GM23338 (cell line): Measurements from ENCODE around the gene GPC6. TPM values are rescaled to one million over a fixed set of nuclear protein-coding genes. Genes with fewer than 3 reads are reported as not detected.

ENCODE experiments used
- ATAC-seq: fragments of 200-7000 bp; cut with Tn5 transposase; 3 replicates; pipeline ENCODE4 v1.9.1; 2020
- DNase-seq: peaks from one replicate; pipeline ENCODE4 v3.0.0-alpha.2; 2015; ENCODE audit warnings: low spot score
- H2AFZ ChIP-seq: fragments of 200-600 bp; sonication (generic); 2 replicates; pipeline ENCODE4 v1.8.0; 2016; ENCODE audit warnings: antibody characterized with exemption, mild to moderate bottlenecking, moderate library complexity
- H3F3A ChIP-seq: fragments of 200-600 bp; sonication (generic); replicated peaks from 2 replicates; pipeline ENCODE4 v1.8.0; 2017; ENCODE audit warnings: antibody characterized with exemption, mixed run types, low read depth
- H3K27ac ChIP-seq: fragments of 200-600 bp; sonication (generic); 2 replicates; pipeline ENCODE4 v1.6.1; 2016; ENCODE audit warnings: low read depth
- H3K27me3 ChIP-seq: fragments of 200-600 bp; sonication (generic); 2 replicates; pipeline ENCODE4 v1.8.0; 2016; ENCODE audit warnings: mild to moderate bottlenecking, mixed run types, moderate library complexity; ENCODE audit not compliant: insufficient read depth
- H3K36me3 ChIP-seq: fragments of 200-600 bp; sonication (generic); 2 replicates; pipeline ENCODE4 v1.8.0; 2016; ENCODE audit warnings: mild to moderate bottlenecking; ENCODE audit not compliant: insufficient read depth
- H3K4me1 ChIP-seq: fragments of 200-600 bp; sonication (generic); 2 replicates; pipeline ENCODE4 v1.8.0; 2016; ENCODE audit warnings: mild to moderate bottlenecking, moderate library complexity; ENCODE audit not compliant: insufficient read depth
- H3K4me2 ChIP-seq: fragments of 200-600 bp; sonication (generic); 2 replicates; pipeline ENCODE4 v1.7.1; 2017; ENCODE audit warnings: mixed run types
- H3K4me3 ChIP-seq: fragments of 200-600 bp; sonication (generic); 2 replicates; pipeline ENCODE4 v1.6.1; 2016; ENCODE audit warnings: mixed run types
- H3K79me2 ChIP-seq: fragments of 200-600 bp; sonication (generic); replicated peaks from 2 replicates; pipeline ENCODE4 v1.8.0; 2017; ENCODE audit warnings: mild to moderate bottlenecking; ENCODE audit not compliant: insufficient read depth
- H3K9me2 ChIP-seq: fragments of 200-600 bp; sonication (generic); 2 replicates; pipeline ENCODE4 v1.8.0; 2017; ENCODE audit not compliant: insufficient read depth
- H4K20me1 ChIP-seq: fragments of 200-600 bp; sonication (generic); replicated peaks from 2 replicates; pipeline ENCODE4 v1.8.0; 2017; ENCODE audit warnings: mild to moderate bottlenecking; ENCODE audit not compliant: insufficient read depth
- H3K27ac Mint-ChIP-seq: 2 replicates; pipeline ENCODE4 v1.8.0; 2020; ENCODE audit warnings: inconsistent platforms, mild to moderate bottlenecking, moderate library complexity, mixed read lengths
- H3K27me3 Mint-ChIP-seq: 3 replicates; pipeline ENCODE4 v1.8.0; 2022; ENCODE audit warnings: low read depth, mild to moderate bottlenecking, moderate library complexity, mixed read lengths, inconsistent platforms; ENCODE audit not compliant: insufficient read depth, poor library complexity
- H3K36me3 Mint-ChIP-seq: 3 replicates; pipeline ENCODE4 v1.8.0; 2021; ENCODE audit warnings: low read depth, mild to moderate bottlenecking, inconsistent platforms, moderate library complexity, mixed read lengths
- H3K4me1 Mint-ChIP-seq: 3 replicates; pipeline ENCODE4 v1.8.0; 2020; ENCODE audit warnings: mild to moderate bottlenecking, inconsistent platforms, mixed read lengths
- H3K4me3 Mint-ChIP-seq: 3 replicates; pipeline ENCODE4 v1.8.0; 2021; ENCODE audit warnings: moderate library complexity, mild to moderate bottlenecking, inconsistent platforms, mixed read lengths
- H3K9me3 Mint-ChIP-seq: 3 replicates; pipeline ENCODE4 v1.8.0; 2020; ENCODE audit warnings: moderate library complexity, mild to moderate bottlenecking, inconsistent platforms, mixed read lengths
- CREB1 ChIP-seq: fragments of 250-450 bp; sonication (Bioruptor Pico); IDR thresholded peaks from 2 replicates; pipeline ENCODE4 v1.5.0; 2020; ENCODE audit warnings: low read depth, mild to moderate bottlenecking, moderate library complexity
- EZH2 ChIP-seq: fragments of 200-600 bp; sonication (generic); IDR thresholded peaks from one replicate; pipeline ENCODE4 v1.8.0; 2017; ENCODE audit warnings: antibody characterized with exemption, mild to moderate bottlenecking, low read depth; ENCODE audit not compliant: unreplicated experiment
- EZH2phosphoT487 ChIP-seq: fragments of 200-600 bp; sonication (generic); IDR thresholded peaks from one replicate; pipeline ENCODE4 v1.8.1; 2018; ENCODE audit warnings: antibody characterized with exemption; ENCODE audit not compliant: unreplicated experiment
- JUNB ChIP-seq: IDR thresholded peaks from one replicate; pipeline ENCODE4 v1.6.1; 2016; ENCODE audit warnings: antibody characterized with exemption; ENCODE audit not compliant: unreplicated experiment
- NANOG ChIP-seq: IDR thresholded peaks from 2 replicates; pipeline ENCODE4 v1.6.1; 2016; ENCODE audit warnings: antibody characterized with exemption, borderline replicate concordance
- POLR2AphosphoS5 ChIP-seq: IDR thresholded peaks from 2 replicates; pipeline ENCODE4 v1.6.1; 2016; ENCODE audit warnings: antibody characterized with exemption, low read depth
- STAT1 ChIP-seq: IDR thresholded peaks from one replicate; pipeline ENCODE4 v1.6.1; 2016; ENCODE audit warnings: antibody characterized with exemption; ENCODE audit not compliant: unreplicated experiment
- ZNF114 ChIP-seq: fragments of 250-450 bp; sonication (Bioruptor Pico); IDR thresholded peaks from 2 replicates; pipeline ENCODE4 v1.5.0; 2020; ENCODE audit warnings: mild to moderate bottlenecking, moderate library complexity
- polyA plus RNA-seq: library from polyadenylated mRNA; unstranded; fragments of >200 nt; fragmentation: Nextera tagmentation; extraction: Ambion mirVana; gene quantifications from 2 replicates; pipeline ENCODE4 v1.2.1, GENCODE V29; 2016
- total RNA-seq: library from RNA; depleted of rRNA; stranded (reverse); fragments of >200 nt; shearing (Covaris generic); gene quantifications from 2 replicates; pipeline ENCODE4 v1.2.3, GENCODE V29; 2014
- TF ChIP-seq, protein P1 (sequence below): fragments of 250-450 bp; sonication (Bioruptor Pico); IDR thresholded peaks from 2 replicates; pipeline ENCODE4 v1.5.0; 2020; ENCODE audit warnings: mild to moderate bottlenecking, moderate library complexity
- TF ChIP-seq, protein P2 (sequence below): IDR thresholded peaks from one replicate; pipeline ENCODE4 v1.6.1; 2018; ENCODE audit warnings: antibody characterized with exemption; ENCODE audit not compliant: unreplicated experiment
- TF ChIP-seq, protein P3 (sequence below): IDR thresholded peaks from 2 replicates; pipeline ENCODE4 v1.6.1; 2016; ENCODE audit warnings: antibody characterized with exemption
- TF ChIP-seq, protein P4 (sequence below), 2 experiments: fragments of 200-600 bp in 1 of 2; sonication (generic) in 1 of 2; conservative IDR thresholded peaks; 2 replicates each; pipeline versions ENCODE4 v1.5.1 to v1.6.1; 2016 to 2017; ENCODE audit warnings: antibody characterized with exemption in 2 of 2, low read depth in 2 of 2, mild to moderate bottlenecking in 2 of 2, moderate library complexity in 1 of 2

The GPC6 gene
- total and polyA plus RNA-seq, 2 experiments from 2014 or later = 6.4 to 28.6 TPM

DNA sequence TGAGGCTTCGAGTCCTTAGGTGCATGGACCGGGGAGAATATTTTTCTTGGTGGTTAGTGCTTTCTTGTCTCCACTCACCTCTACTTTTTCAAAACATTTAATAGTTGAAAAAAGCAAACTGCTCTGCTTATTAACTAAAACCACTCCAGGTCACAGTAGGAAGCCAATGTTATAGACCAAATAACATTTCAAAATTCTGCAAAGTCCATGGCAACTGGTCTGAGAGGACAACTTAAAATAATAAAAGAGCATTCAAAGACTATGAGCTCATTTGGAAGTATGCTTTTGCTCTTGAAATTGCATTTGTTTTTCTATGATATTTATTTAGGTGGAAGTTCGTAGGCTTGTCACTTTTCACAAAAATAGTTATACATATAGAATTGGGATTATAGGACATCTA is 769.9 kb downstream of the GPC6 start:
- H3F3A ChIP-seq = no peaks in the 10 kb centered on the region
- no peak overlapping the region for H3K27ac ChIP-seq
- no peaks in the 10 kb centered on the region for H3K4me1 ChIP-seq
- no peak for ATAC-seq
- no peak overlapping the region for H3K27ac Mint-ChIP-seq
- peaks cover under 1% of the 10 kb centered on the region; the same call in 1 of the 3 replicates for H3K4me1 Mint-ChIP-seq
- no peak overlapping the region for H3K4me3 Mint-ChIP-seq
- H3K27me3 Mint-ChIP-seq = peaks cover 4% of the 10 kb centered on the region
- no peaks in the 10 kb centered on the region for H3K9me2 ChIP-seq
- no peak overlapping the region for H2AFZ ChIP-seq
- no peak overlapping the region for H3K4me3 ChIP-seq
- H4K20me1 ChIP-seq = no peaks in the 10 kb centered on the region
- no peak for DNase-seq
- TF ChIP-seq CREB1 (CRISPR knock-in tag) = no peak
- no peak for TF ChIP-seq STAT1
- TF ChIP-seq NANOG = no peak
- TF ChIP-seq EZH2phosphoT487 = no peak
- TF ChIP-seq JUNB = no peak
- TF ChIP-seq, protein P1, sequence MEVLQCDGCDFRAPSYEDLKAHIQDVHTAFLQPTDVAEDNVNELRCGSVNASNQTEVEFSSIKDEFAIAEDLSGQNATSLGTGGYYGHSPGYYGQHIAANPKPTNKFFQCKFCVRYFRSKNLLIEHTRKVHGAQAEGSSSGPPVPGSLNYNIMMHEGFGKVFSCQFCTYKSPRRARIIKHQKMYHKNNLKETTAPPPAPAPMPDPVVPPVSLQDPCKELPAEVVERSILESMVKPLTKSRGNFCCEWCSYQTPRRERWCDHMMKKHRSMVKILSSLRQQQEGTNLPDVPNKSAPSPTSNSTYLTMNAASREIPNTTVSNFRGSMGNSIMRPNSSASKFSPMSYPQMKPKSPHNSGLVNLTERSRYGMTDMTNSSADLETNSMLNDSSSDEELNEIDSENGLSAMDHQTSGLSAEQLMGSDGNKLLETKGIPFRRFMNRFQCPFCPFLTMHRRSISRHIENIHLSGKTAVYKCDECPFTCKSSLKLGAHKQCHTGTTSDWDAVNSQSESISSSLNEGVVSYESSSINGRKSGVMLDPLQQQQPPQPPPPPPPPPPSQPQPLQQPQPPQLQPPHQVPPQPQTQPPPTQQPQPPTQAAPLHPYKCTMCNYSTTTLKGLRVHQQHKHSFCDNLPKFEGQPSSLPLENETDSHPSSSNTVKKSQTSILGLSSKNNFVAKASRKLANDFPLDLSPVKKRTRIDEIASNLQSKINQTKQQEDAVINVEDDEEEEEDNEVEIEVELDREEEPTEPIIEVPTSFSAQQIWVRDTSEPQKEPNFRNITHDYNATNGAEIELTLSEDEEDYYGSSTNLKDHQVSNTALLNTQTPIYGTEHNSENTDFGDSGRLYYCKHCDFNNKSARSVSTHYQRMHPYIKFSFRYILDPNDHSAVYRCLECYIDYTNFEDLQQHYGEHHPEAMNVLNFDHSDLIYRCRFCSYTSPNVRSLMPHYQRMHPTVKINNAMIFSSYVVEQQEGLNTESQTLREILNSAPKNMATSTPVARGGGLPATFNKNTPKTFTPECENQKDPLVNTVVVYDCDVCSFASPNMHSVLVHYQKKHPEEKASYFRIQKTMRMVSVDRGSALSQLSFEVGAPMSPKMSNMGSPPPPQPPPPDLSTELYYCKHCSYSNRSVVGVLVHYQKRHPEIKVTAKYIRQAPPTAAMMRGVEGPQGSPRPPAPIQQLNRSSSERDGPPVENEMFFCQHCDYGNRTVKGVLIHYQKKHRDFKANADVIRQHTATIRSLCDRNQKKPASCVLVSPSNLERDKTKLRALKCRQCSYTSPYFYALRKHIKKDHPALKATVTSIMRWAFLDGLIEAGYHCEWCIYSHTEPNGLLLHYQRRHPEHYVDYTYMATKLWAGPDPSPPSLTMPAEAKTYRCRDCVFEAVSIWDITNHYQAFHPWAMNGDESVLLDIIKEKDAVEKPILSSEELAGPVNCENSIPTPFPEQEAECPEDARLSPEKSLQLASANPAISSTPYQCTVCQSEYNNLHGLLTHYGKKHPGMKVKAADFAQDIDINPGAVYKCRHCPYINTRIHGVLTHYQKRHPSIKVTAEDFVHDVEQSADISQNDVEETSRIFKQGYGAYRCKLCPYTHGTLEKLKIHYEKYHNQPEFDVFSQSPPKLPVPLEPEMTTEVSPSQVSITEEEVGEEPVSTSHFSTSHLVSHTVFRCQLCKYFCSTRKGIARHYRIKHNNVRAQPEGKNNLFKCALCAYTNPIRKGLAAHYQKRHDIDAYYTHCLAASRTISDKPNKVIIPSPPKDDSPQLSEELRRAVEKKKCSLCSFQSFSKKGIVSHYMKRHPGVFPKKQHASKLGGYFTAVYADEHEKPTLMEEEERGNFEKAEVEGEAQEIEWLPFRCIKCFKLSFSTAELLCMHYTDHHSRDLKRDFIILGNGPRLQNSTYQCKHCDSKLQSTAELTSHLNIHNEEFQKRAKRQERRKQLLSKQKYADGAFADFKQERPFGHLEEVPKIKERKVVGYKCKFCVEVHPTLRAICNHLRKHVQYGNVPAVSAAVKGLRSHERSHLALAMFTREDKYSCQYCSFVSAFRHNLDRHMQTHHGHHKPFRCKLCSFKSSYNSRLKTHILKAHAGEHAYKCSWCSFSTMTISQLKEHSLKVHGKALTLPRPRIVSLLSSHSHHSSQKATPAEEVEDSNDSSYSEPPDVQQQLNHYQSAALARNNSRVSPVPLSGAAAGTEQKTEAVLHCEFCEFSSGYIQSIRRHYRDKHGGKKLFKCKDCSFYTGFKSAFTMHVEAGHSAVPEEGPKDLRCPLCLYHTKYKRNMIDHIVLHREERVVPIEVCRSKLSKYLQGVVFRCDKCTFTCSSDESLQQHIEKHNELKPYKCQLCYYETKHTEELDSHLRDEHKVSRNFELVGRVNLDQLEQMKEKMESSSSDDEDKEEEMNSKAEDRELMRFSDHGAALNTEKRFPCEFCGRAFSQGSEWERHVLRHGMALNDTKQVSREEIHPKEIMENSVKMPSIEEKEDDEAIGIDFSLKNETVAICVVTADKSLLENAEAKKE = no peak
- TF ChIP-seq ZNF114 (CRISPR knock-in tag) = no peak
- no peak for TF ChIP-seq POLR2AphosphoS5
- TF ChIP-seq, protein P2, sequence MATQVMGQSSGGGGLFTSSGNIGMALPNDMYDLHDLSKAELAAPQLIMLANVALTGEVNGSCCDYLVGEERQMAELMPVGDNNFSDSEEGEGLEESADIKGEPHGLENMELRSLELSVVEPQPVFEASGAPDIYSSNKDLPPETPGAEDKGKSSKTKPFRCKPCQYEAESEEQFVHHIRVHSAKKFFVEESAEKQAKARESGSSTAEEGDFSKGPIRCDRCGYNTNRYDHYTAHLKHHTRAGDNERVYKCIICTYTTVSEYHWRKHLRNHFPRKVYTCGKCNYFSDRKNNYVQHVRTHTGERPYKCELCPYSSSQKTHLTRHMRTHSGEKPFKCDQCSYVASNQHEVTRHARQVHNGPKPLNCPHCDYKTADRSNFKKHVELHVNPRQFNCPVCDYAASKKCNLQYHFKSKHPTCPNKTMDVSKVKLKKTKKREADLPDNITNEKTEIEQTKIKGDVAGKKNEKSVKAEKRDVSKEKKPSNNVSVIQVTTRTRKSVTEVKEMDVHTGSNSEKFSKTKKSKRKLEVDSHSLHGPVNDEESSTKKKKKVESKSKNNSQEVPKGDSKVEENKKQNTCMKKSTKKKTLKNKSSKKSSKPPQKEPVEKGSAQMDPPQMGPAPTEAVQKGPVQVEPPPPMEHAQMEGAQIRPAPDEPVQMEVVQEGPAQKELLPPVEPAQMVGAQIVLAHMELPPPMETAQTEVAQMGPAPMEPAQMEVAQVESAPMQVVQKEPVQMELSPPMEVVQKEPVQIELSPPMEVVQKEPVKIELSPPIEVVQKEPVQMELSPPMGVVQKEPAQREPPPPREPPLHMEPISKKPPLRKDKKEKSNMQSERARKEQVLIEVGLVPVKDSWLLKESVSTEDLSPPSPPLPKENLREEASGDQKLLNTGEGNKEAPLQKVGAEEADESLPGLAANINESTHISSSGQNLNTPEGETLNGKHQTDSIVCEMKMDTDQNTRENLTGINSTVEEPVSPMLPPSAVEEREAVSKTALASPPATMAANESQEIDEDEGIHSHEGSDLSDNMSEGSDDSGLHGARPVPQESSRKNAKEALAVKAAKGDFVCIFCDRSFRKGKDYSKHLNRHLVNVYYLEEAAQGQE = no peak
- TF ChIP-seq, protein P3, sequence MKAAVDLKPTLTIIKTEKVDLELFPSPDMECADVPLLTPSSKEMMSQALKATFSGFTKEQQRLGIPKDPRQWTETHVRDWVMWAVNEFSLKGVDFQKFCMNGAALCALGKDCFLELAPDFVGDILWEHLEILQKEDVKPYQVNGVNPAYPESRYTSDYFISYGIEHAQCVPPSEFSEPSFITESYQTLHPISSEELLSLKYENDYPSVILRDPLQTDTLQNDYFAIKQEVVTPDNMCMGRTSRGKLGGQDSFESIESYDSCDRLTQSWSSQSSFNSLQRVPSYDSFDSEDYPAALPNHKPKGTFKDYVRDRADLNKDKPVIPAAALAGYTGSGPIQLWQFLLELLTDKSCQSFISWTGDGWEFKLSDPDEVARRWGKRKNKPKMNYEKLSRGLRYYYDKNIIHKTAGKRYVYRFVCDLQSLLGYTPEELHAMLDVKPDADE = no peak
- TF ChIP-seq, protein P4, sequence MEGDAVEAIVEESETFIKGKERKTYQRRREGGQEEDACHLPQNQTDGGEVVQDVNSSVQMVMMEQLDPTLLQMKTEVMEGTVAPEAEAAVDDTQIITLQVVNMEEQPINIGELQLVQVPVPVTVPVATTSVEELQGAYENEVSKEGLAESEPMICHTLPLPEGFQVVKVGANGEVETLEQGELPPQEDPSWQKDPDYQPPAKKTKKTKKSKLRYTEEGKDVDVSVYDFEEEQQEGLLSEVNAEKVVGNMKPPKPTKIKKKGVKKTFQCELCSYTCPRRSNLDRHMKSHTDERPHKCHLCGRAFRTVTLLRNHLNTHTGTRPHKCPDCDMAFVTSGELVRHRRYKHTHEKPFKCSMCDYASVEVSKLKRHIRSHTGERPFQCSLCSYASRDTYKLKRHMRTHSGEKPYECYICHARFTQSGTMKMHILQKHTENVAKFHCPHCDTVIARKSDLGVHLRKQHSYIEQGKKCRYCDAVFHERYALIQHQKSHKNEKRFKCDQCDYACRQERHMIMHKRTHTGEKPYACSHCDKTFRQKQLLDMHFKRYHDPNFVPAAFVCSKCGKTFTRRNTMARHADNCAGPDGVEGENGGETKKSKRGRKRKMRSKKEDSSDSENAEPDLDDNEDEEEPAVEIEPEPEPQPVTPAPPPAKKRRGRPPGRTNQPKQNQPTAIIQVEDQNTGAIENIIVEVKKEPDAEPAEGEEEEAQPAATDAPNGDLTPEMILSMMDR (conservative IDR thresholded peaks at IDR 0.05; ENCODE audit: low read depth in 2 of 2) = no peak
- TF ChIP-seq EZH2 = no peak
- no peaks in the 10 kb centered on the region for H3K27me3 ChIP-seq
- H3K36me3 Mint-ChIP-seq = no peaks in the 10 kb centered on the region
- no peak overlapping the region for H3K4me2 ChIP-seq
- H3K9me3 Mint-ChIP-seq = no peaks in the 10 kb centered on the region
- H3K36me3 ChIP-seq = no peaks in the 10 kb centered on the region
- H3K79me2 ChIP-seq = no peaks in the 10 kb centered on the region
